Central memory CD8-positive, alpha-beta T cell (primary cell): ENCODE results near the gene ERCC3.

Source experiments
- ATAC-seq: fragments of 150-1000 bp; cut with Tn5 transposase; replicated peaks from 2 replicates; pipeline ENCODE4 v1.10.0; 2022; ENCODE audit warnings: mild to moderate bottlenecking, moderate FRiP score, moderate number of reproducible peaks; ENCODE audit not compliant: poor library complexity, severe bottlenecking; ENCODE audit errors: extremely low read depth
- DNase-seq, 2 donors: peaks; one replicate each; pipeline ENCODE4 v3.0.0; 2021; ENCODE audit warnings: low spot score in 2 of 2
- H3K27ac Mint-ChIP-seq: one replicate; pipeline ENCODE4 v1.8.0; 2022; ENCODE audit warnings: low read depth, mild to moderate bottlenecking, moderate library complexity, mixed read lengths
- H3K27me3 Mint-ChIP-seq: one replicate; pipeline ENCODE4 v1.8.0; 2022; ENCODE audit warnings: mixed read lengths
- H3K36me3 Mint-ChIP-seq: one replicate; pipeline ENCODE4 v1.8.0; 2022; ENCODE audit warnings: mild to moderate bottlenecking, moderate library complexity, mixed read lengths; ENCODE audit not compliant: insufficient read depth
- H3K4me1 Mint-ChIP-seq: one replicate; pipeline ENCODE4 v1.8.0; 2022; ENCODE audit warnings: mixed read lengths
- H3K4me3 Mint-ChIP-seq: one replicate; pipeline ENCODE4 v1.8.0; 2022; ENCODE audit warnings: mild to moderate bottlenecking, moderate library complexity, mixed read lengths
- H3K9me3 Mint-ChIP-seq: one replicate; pipeline ENCODE4 v1.8.0; 2022; ENCODE audit warnings: mixed read lengths

Gene ERCC3

DNA sequence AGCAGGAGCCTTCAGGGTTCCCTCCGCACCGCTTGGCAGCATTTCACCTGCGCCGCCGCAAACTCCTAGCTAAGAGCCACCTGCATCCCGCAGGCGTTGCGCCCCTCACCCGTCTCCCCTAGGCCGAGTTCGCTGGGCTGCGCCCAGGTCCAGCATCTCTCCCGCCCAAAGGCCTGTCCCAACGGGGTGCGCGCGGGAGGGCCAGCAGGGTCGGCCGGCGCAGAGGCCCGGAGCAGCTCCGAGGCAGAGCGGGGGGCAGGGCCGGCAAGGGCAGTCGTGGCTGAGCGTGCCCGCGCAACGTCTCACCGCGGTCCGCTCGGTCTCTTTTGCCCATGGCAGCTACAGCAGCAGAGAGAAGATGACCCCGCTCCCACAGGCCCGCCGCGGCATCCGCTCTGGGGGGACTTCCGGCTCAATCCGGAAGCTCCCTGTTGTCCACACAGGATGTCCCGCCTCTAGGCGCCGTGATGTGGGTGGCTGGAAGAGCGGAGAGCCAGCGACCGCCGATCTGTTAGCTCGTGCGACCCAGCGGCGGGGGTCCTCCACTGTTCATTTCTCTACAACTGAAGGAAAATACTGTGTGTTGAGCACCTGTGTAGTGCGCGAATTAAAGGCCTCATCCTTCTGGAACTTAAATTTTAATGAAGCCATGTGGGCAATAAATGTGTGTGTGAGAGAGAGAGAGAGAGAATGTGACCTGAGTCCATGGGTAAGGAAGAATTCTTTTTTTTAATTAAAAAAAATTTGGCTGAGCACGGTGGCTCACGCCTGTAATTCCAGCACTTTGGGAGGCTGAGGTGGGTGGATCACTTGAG, at the start of gene ERCC3:
TSS of gene ERCC3 (minus strand) at position 397 of the 815 bp plus-strand sequence. CDS start at position 334, 63 bp downstream.
- peak; percentile 94 for ATAC-seq
- peak; percentile 49 to 55 for DNase-seq
- H3K36me3 Mint-ChIP-seq = peaks cover 28% of the 10 kb centered on the region
- H3K27ac Mint-ChIP-seq = peak within 1 kb of the TSS; percentile 97
- H3K4me3 Mint-ChIP-seq = peak within 1 kb of the TSS; percentile 99
- peaks cover 37% of the 10 kb centered on the region for H3K4me1 Mint-ChIP-seq
- H3K27me3 Mint-ChIP-seq = no peaks in the 10 kb centered on the region
- H3K9me3 Mint-ChIP-seq = no peaks in the 10 kb centered on the region

DNA sequence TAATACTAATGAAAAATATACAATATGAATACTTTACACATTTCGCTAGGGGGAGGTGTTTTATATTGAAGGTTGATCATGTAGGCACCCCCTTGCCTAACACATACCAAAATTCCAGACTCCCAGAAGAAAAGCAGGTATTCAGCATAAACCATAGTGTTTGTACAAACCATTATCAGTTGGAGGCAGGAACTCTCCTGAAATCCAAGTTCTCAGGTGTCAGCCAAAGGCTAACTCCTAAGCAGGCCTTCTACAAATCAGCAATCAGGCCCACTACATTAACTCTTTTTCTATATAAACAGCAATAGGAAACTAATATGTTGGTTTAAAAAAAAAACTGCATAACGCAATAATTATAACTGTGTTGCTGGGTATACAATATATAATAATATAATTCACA, 49.3 kb upstream of the ERCC3 start:
- H3K36me3 Mint-ChIP-seq = peaks cover 13% of the 10 kb centered on the region
- ATAC-seq = no peak
- no peak overlapping the region for H3K27ac Mint-ChIP-seq
- H3K9me3 Mint-ChIP-seq = no peaks in the 10 kb centered on the region
- H3K4me1 Mint-ChIP-seq = peaks cover 41% of the 10 kb centered on the region
- H3K27me3 Mint-ChIP-seq = no peaks in the 10 kb centered on the region
- no peak for DNase-seq
- no peak overlapping the region for H3K4me3 Mint-ChIP-seq

GRCh38 chr2:127342101-127342500, 48.2 kb upstream of the ERCC3 start:
- H3K27me3 Mint-ChIP-seq = no peaks in the 10 kb centered on the region
- peaks cover 29% of the 10 kb centered on the region for H3K4me1 Mint-ChIP-seq
- H3K4me3 Mint-ChIP-seq = no peak overlapping the region
- DNase-seq (no peak), ATAC-seq (no peak)
- peaks cover 19% of the 10 kb centered on the region for H3K36me3 Mint-ChIP-seq
- H3K27ac Mint-ChIP-seq = no peak overlapping the region
- H3K9me3 Mint-ChIP-seq = no peaks in the 10 kb centered on the region

DNA sequence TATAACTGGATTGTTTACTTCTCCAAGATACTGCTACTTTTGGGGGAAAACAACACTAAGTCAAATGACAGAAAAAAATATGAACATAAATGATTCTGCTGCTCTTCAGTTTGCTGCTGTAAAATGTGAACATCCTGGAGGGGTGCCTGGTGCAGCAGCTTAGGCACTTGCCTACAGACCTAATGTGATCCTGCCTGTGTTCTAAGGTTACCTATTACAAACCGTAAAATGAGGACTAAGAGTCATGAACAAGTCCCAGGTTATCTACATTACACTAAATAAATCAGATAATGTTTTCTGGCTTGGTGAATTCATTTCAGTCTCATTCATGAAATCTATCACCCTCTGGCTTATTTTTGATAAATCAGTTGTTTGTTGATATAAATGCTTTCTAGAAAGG, 38.4 kb upstream of the ERCC3 start:
- no peak for DNase-seq
- Mint-ChIP-seq H3K36me3 (peaks cover 55% of the 10 kb centered on the region), H3K27ac (no peak overlapping the region), H3K4me3 (no peak overlapping the region), H3K27me3 (no peaks in the 10 kb centered on the region), H3K9me3 (no peaks in the 10 kb centered on the region), H3K4me1 (no peaks in the 10 kb centered on the region)
- ATAC-seq = no peak

- no peaks in the 10 kb centered on the region for H3K9me3 Mint-ChIP-seq
- peaks cover 54% of the 10 kb centered on the region for H3K36me3 Mint-ChIP-seq
- DNase-seq = no peak
- no peak overlapping the region for H3K27ac Mint-ChIP-seq
- H3K4me3 Mint-ChIP-seq = no peak overlapping the region
- no peaks in the 10 kb centered on the region for H3K27me3 Mint-ChIP-seq
- ATAC-seq = no peak
- no peaks in the 10 kb centered on the region for H3K4me1 Mint-ChIP-seq
These were observed 36.8 kb upstream of the ERCC3 start for GRCh38 chr2:127330753-127331152.

DNA sequence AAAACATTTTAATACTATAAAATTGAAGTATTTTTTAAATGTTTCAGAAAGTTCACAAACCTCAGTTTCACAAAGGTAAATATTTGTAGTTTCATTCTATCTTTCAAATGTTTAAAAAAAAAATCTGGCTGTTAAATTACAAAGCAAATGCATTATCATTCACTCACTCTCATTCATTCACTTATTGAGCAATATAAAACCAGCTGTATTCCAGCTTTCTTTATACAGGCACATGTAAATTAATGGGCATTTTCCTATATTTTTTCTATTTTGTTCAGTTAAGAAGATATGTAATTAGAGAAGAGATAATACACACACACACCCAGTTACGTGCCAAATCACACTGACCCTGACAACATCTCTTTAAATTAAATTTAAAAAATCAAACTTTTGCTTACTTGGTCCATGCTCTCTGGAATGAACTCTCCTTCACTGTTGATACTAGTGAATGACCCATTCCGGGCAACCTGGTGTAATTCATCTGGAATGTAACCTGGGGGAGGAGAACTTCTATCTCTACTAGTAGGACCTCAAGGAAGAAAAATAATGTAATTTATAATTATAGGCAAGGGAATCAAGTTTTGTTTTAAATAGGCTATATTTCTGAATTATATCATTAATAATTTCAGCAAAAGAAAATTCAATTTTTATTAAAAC, 32.5 kb upstream of the ERCC3 start:
- no peak for ATAC-seq
- DNase-seq = no peak
- Mint-ChIP-seq H3K9me3 (no peaks in the 10 kb centered on the region), H3K36me3 (peaks cover 51% of the 10 kb centered on the region), H3K27me3 (no peaks in the 10 kb centered on the region), H3K4me1 (no peaks in the 10 kb centered on the region), H3K27ac (no peak overlapping the region), H3K4me3 (no peak overlapping the region)

DNA sequence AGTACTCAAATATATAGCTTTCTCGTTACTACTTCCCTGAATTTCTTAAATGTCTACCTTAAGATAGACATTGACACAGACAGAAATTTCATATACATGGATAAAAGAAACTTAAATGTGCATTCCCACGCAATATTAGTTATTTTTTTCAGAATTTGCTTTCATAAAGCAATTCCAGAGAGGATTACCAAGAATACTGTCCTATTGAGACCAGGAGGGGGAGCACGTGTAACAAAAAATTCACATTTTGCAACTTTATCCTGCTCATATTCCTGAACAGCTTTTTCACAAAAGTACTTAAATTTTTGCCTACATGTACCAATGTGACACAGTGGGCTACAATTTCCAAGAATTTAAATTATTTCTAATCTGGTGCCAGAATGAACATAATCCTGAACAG, 30.7 kb upstream of the ERCC3 start:
- DNase-seq (no peak), ATAC-seq (no peak)
- peaks cover 7% of the 10 kb centered on the region for H3K9me3 Mint-ChIP-seq
- H3K4me3 Mint-ChIP-seq = no peak overlapping the region
- no peaks in the 10 kb centered on the region for H3K27me3 Mint-ChIP-seq
- H3K27ac Mint-ChIP-seq = no peak overlapping the region
- peaks cover 50% of the 10 kb centered on the region for H3K36me3 Mint-ChIP-seq
- H3K4me1 Mint-ChIP-seq = no peaks in the 10 kb centered on the region

- H3K4me1 Mint-ChIP-seq = no peaks in the 10 kb centered on the region
- ATAC-seq (no peak), DNase-seq (no peak)
- H3K4me3 Mint-ChIP-seq = no peak overlapping the region
- H3K9me3 Mint-ChIP-seq = peaks cover 7% of the 10 kb centered on the region
- no peaks in the 10 kb centered on the region for H3K27me3 Mint-ChIP-seq
- H3K36me3 Mint-ChIP-seq = peaks cover 57% of the 10 kb centered on the region
- H3K27ac Mint-ChIP-seq = no peak overlapping the region
These were observed 27.4 kb upstream of the ERCC3 start for GRCh38 chr2:127321303-127321702.

DNA sequence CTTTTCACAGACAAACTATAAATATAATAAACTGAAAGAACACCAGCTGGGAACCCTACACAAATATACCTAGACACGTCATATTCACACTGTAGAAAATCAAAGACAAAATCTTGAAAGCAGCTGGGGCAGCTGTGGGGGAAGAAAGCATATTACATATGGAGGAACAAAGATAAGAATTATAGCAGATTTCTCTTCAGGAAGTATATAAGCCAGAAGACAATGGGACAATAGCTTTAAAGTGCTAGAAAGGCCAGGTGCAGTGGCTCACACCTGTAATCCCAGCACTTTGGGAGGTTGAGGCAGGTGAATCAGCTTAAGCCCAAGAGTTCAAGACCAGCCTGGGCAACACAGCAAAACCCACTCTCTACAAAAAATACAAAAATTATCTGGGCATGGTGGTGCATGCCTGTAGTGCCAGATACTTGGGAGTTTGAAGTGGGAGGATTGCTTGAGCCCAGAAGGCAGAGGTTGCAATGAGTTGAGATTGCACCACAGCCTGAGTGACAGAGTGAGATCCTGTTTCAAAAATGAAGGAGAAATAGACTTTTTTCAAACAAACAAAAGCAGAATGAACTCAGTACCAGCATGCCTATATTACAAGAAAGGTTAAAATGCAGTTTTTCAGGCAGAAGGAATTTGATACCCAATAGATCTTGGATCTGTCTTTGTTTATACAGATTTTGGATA, 26.8 kb upstream of the ERCC3 start:
- no peak for DNase-seq
- Mint-ChIP-seq H3K27me3 (no peaks in the 10 kb centered on the region), H3K4me1 (no peaks in the 10 kb centered on the region), H3K27ac (no peak overlapping the region), H3K4me3 (no peak overlapping the region), H3K9me3 (peaks cover 7% of the 10 kb centered on the region), H3K36me3 (peaks cover 60% of the 10 kb centered on the region)
- ATAC-seq = no peak

DNA sequence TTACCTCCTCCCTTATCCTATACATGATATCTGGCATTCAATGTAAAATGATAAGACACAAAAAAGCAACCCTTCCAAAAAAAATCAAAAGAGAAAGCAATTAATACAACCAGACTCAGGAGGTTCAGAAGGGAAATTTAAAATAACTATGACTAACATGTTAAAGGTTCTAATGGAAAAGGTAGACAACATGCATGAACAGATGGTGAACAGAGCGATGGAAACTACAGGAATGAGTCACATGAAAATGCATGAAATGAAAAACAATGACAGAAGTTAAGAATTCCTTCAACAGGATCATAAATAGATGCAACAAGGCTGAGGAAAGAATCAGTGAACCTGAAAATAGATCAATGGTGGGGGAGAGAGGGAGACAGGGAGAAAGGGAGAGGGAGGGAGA, 26.1 kb upstream of the ERCC3 start:
- ATAC-seq (no peak), DNase-seq (no peak)
- Mint-ChIP-seq H3K4me3 (no peak overlapping the region), H3K27ac (no peak overlapping the region), H3K9me3 (peaks cover 7% of the 10 kb centered on the region), H3K36me3 (peaks cover 63% of the 10 kb centered on the region), H3K27me3 (no peaks in the 10 kb centered on the region), H3K4me1 (no peaks in the 10 kb centered on the region)

- ATAC-seq = no peak
- no peaks in the 10 kb centered on the region for H3K27me3 Mint-ChIP-seq
- no peak overlapping the region for H3K4me3 Mint-ChIP-seq
- no peaks in the 10 kb centered on the region for H3K4me1 Mint-ChIP-seq
- peaks cover 52% of the 10 kb centered on the region for H3K36me3 Mint-ChIP-seq
- H3K9me3 Mint-ChIP-seq = no peaks in the 10 kb centered on the region
- DNase-seq = no peak
- H3K27ac Mint-ChIP-seq = no peak overlapping the region
These were observed 20.4 kb upstream of the ERCC3 start for GRCh38 chr2:127314193-127314988.

GRCh38 chr2:127313406-127313805, 19.5 kb upstream of the ERCC3 start:
- ATAC-seq (no peak), DNase-seq (no peak)
- Mint-ChIP-seq H3K4me3 (no peak overlapping the region), H3K27ac (no peak overlapping the region), H3K36me3 (peaks cover 45% of the 10 kb centered on the region), H3K9me3 (no peaks in the 10 kb centered on the region), H3K4me1 (no peaks in the 10 kb centered on the region), H3K27me3 (no peaks in the 10 kb centered on the region)
